Stimulated activated naive CD4-positive, alpha-beta T cell (primary cell): ENCODE measurements around the gene ACTR1A.
"Not testable (repeated sequence)": the region's sequence is repeated elsewhere in the genome, so short reads cannot be mapped to it uniquely, and the experiment has no call there.

Experiments
- DNase-seq, 6 experiments: peaks; one replicate each; lab custom pipeline; 2025; lab: John Stamatoyannopoulos, UW

The ACTR1A gene

GRCh38 chr10:102502337-102503151 is at the start of gene ACTR1A:
Gene ACTR1A, minus strand, starts transcription at chr10:102502712. Its CDS starts 65 bp downstream, at chr10:102502647.
- peak; percentile 93 to 100 (median 98) for DNase-seq

GRCh38 chr10:102550636-102551210 is 48.2 kb upstream of the ACTR1A start:
- no peak for DNase-seq

- no peak for DNase-seq
Measured at GRCh38 chr10:102549549-102549948, 47.0 kb upstream of the ACTR1A start.

GRCh38 chr10:102546606-102547320 is 44.3 kb upstream of the ACTR1A start:
- no peak for DNase-seq

GRCh38 chr10:102545997-102546396 is 43.5 kb upstream of the ACTR1A start:
- DNase-seq, result no peak

GRCh38 chr10:102545265-102545871 is 42.9 kb upstream of the ACTR1A start:
- DNase-seq, result no peak

- DNase-seq, result no peak
Measured at GRCh38 chr10:102542800-102543418, 40.4 kb upstream of the ACTR1A start.

- DNase-seq, result no peak
Measured at GRCh38 chr10:102540023-102540422, 37.5 kb upstream of the ACTR1A start.

- no peak for DNase-seq
Measured at GRCh38 chr10:102538811-102539210, 36.3 kb upstream of the ACTR1A start.

- DNase-seq, result no peak
Measured at GRCh38 chr10:102537948-102538347, 35.4 kb upstream of the ACTR1A start.

- DNase-seq, result no peak
Measured at GRCh38 chr10:102537367-102537766, 34.9 kb upstream of the ACTR1A start.

GRCh38 chr10:102535481-102536147 is 33.1 kb upstream of the ACTR1A start:
- no peak for DNase-seq

- DNase-seq, result not testable (repeated sequence)
Measured at GRCh38 chr10:102534966-102535365, 32.5 kb upstream of the ACTR1A start.

GRCh38 chr10:102534333-102534732 is 31.8 kb upstream of the ACTR1A start:
- no peak for DNase-seq

GRCh38 chr10:102527546-102527945 is 25.0 kb upstream of the ACTR1A start:
- DNase-seq, result no peak

- no peak for DNase-seq
Measured at GRCh38 chr10:102524746-102525145, 22.2 kb upstream of the ACTR1A start.

GRCh38 chr10:102523250-102524029 is 20.9 kb upstream of the ACTR1A start:
- no peak for DNase-seq

GRCh38 chr10:102522874-102523249 is 20.4 kb upstream of the ACTR1A start:
- no peak for DNase-seq

- no peak for DNase-seq
Measured at GRCh38 chr10:102519246-102519825, 16.8 kb upstream of the ACTR1A start.

GRCh38 chr10:102517553-102517952 is 15.0 kb upstream of the ACTR1A start:
- no peak for DNase-seq
